Measurements from ENCODE around the gene RAPGEF5. TPM values are rescaled to one million over a fixed set of nuclear protein-coding genes. Genes with fewer than 3 reads are reported as not detected.

Gene RAPGEF5
- total RNA-seq, 1 experiment from 2014 or later: 13.3 TPM

- no peak for DNase-seq
- Histone ChIP-seq H3K14ac (ENCODE audit: insufficient read depth, low read length) (no peak overlapping the region), H3K27me3 (ENCODE audit: insufficient read depth, low read length) (no peaks in the 10 kb centered on the region), H3T11ph (ENCODE audit: low read length) (no peak overlapping the region), H3K18ac (ENCODE audit: insufficient read length, low read depth, low read length) (no peak overlapping the region), H4K91ac (ENCODE audit: insufficient read length, low read depth, low read length) (no peak overlapping the region), H2BK20ac (ENCODE audit: low read depth, low read length, poor library complexity, severe bottlenecking) (no peak overlapping the region), H4K5ac (ENCODE audit: insufficient read length, low read depth, low read length) (no peak overlapping the region), H3K9me3 (ENCODE audit: control insufficient read depth, low read depth, low read length) (no peaks in the 10 kb centered on the region), H3K23me2 (ENCODE audit: insufficient read length, low read depth, low read length, poor library complexity, severe bottlenecking) (no peaks in the 10 kb centered on the region), H3K79me1 (ENCODE audit: insufficient read depth, low read depth, low read length, poor library complexity, severe bottlenecking) (no peaks in the 10 kb centered on the region), H3K56ac (ENCODE audit: insufficient read length, low read depth, low read length) (no peak overlapping the region), H2AK5ac (ENCODE audit: insufficient read length, low read length) (no peak overlapping the region), H3K23ac (ENCODE audit: insufficient read length, low read depth, low read length) (no peak overlapping the region), H2BK15ac (ENCODE audit: low read depth, low read length) (no peak overlapping the region), H2AFZ (ENCODE audit: low read length) (no peak overlapping the region), H3K4me2 (ENCODE audit: insufficient read depth, insufficient read length, low read length) (no peak overlapping the region), H3K27ac (ENCODE audit: insufficient read length, low read depth, low read length) (no peak overlapping the region), H2BK120ac (ENCODE audit: low read depth, low read length, poor library complexity, severe bottlenecking) (no peak overlapping the region), H4K20me1 (ENCODE audit: control insufficient read depth, insufficient read depth, insufficient read length) (no peaks in the 10 kb centered on the region), H4K8ac (replicated peaks; ENCODE audit: insufficient read length, low read depth, low read length) (no peak overlapping the region), H3K4ac (ENCODE audit: low read depth, low read length) (no peak overlapping the region), H3K79me2 (ENCODE audit: insufficient read depth, low read length) (no peaks in the 10 kb centered on the region; the same call in 1 of the 2 replicates), H3K9ac (ENCODE audit: extremely low read depth, insufficient read length, low read length) (no peak overlapping the region), H2BK5ac (ENCODE audit: insufficient read length, low read length) (no peak overlapping the region), H3K4me1 (ENCODE audit: insufficient read depth, low read length) (no peaks in the 10 kb centered on the region), H2BK12ac (ENCODE audit: insufficient read length, low read depth, low read length) (no peak overlapping the region)
- Mint-ChIP-seq H3K27me3 (ENCODE audit: low read depth) (no peaks in the 10 kb centered on the region), H3K27ac (no peak overlapping the region), H3K4me3 (no peak overlapping the region), H3K9me3 (no peaks in the 10 kb centered on the region), H3K4me1 (no peaks in the 10 kb centered on the region), H3K36me3 (ENCODE audit: insufficient read depth in 1 of 3, low read depth in 3 of 3) (peaks cover 0 to 1% (median under 1%) of the 10 kb centered on the region in 3 experiments; a peak in 6 of 7 replicates)
- TF ChIP-seq CTCF (conservative IDR thresholded peaks at IDR 0.05): no peak
- no CpG with 5 or more reads among the region's 3 CpGs for WGBS (ENCODE audit: extremely low coverage, insufficient read length, low lambda C conversion rate)
These were observed 76.9 kb downstream of the RAPGEF5 start for GRCh38 chr7:22280031-22280430.

All from H9 (cell line).